GM20000 (cell line): ENCODE measurements around the gene RALGAPA2.
A peak's percentile ranks its signal among the peaks of the same experiment; 100 is the strongest.

ENCODE experiments used
- DNase-seq: peaks from one replicate; pipeline ENCODE4 v3.0.0; 2012; ENCODE audit warnings: low spot score
- TF ChIP-seq, protein P1 (sequence below): IDR thresholded peaks from 2 replicates; pipeline ENCODE4 v1.5.1; 2012; ENCODE audit warnings: mild to moderate bottlenecking, control low read depth; ENCODE audit errors: extremely low read depth, missing control alignments

Gene RALGAPA2

DNA sequence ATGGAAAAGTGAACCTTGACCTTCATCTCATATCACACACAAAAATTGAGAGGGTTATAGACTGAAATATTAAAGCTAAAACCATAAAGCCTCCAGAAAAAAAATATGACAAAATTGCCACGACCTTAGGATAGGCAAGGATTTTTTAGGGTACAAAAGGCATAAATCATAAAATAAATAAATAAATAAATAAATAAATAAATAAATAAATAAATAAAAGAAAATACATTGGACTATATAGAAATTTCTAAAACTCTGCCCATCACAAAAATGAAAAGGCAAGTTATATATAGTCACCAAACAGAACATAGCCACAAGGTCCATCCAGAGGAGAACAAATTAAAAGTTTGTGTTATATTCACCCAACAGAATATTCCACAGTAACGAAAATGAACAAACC is 235.9 kb downstream of the RALGAPA2 start:
- no peak for DNase-seq
- TF ChIP-seq, protein P1, sequence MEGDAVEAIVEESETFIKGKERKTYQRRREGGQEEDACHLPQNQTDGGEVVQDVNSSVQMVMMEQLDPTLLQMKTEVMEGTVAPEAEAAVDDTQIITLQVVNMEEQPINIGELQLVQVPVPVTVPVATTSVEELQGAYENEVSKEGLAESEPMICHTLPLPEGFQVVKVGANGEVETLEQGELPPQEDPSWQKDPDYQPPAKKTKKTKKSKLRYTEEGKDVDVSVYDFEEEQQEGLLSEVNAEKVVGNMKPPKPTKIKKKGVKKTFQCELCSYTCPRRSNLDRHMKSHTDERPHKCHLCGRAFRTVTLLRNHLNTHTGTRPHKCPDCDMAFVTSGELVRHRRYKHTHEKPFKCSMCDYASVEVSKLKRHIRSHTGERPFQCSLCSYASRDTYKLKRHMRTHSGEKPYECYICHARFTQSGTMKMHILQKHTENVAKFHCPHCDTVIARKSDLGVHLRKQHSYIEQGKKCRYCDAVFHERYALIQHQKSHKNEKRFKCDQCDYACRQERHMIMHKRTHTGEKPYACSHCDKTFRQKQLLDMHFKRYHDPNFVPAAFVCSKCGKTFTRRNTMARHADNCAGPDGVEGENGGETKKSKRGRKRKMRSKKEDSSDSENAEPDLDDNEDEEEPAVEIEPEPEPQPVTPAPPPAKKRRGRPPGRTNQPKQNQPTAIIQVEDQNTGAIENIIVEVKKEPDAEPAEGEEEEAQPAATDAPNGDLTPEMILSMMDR = no peak

DNA sequence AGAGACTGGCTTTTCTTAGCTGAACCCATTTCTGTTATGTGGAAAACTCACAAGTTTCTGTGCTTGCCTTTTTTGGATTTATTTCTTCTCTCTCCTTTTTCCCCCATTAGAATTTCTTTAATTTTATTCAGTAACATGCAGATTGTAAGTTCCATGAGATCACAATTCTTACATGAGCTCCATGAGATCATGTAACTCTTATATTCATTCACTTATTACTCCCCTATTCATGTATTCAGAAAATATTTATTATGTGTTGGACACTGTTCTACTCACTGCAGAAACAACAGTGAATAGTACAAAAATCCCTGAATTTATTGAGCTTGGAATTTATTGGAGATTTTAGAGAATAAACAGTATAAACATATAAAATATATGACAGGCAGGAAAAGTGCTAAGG is 238.8 kb downstream of the RALGAPA2 start:
- TF ChIP-seq, protein P1 = no peak
- no peak for DNase-seq

GRCh38 chr20:20472684-20473274 is 239.7 kb downstream of the RALGAPA2 start:
- DNase-seq = no peak
- TF ChIP-seq, protein P1 = no peak

GRCh38 chr20:20466341-20466879 is 246.0 kb downstream of the RALGAPA2 start:
- DNase-seq = peak; percentile 44
- TF ChIP-seq, protein P1 = no peak

GRCh38 chr20:20465252-20465651 is 247.2 kb downstream of the RALGAPA2 start:
- no peak for DNase-seq
- TF ChIP-seq, protein P1 = no peak

- TF ChIP-seq, protein P1 = no peak
- peak; percentile 15 for DNase-seq
Observed at GRCh38 chr20:20463933-20464374, 248.5 kb downstream of the RALGAPA2 start.

GRCh38 chr20:20462185-20462584 is 250.3 kb downstream of the RALGAPA2 start:
- TF ChIP-seq, protein P1 = no peak
- no peak for DNase-seq
